ENCODE results near the gene BTLA.
"Not testable (repeated sequence)": the region's sequence is repeated elsewhere in the genome, so short reads cannot be mapped to it uniquely, and the experiment has no call there.

The BTLA gene

GRCh38 chr3:112491373-112491772 lies 7.9 kb downstream of the BTLA start:
- no peak for DNase-seq (ENCODE audit: low spot score)

GRCh38 chr3:112489674-112490479 lies 9.4 kb downstream of the BTLA start:
- DNase-seq (ENCODE audit: low spot score) = no peak

DNA sequence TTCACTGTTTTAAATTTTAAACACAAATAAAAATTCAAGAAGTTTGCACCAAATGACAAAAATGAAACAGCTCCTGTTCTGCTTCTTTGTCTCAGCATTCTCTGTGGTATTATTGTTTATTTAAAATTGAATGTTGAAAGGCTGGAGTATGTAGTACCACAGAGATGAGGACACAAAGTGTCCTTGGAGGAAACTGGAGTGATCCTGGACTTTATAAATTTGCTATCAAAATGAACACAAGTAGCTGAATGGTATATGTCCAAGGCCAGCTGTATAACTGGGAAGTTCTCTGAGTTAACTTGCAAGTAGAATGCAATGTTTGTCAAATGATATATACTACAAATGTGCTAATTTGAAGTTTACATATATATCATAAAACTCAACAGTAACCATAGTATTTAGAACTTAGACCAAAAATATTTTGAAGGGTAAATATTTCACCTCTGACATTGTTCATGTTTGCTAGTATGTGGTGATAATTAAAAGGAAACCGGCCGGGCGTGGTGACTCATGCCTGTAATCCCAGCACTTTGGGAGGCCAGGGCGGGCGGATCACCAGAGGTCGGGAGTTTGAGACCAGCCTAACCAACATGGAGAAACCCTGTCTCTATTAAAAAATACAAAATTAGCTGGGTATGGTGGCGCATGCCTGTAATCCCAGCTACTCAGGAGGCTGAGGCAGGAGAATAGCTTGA lies 12.3 kb downstream of the BTLA start:
- DNase-seq (ENCODE audit: low spot score) = no peak

DNA sequence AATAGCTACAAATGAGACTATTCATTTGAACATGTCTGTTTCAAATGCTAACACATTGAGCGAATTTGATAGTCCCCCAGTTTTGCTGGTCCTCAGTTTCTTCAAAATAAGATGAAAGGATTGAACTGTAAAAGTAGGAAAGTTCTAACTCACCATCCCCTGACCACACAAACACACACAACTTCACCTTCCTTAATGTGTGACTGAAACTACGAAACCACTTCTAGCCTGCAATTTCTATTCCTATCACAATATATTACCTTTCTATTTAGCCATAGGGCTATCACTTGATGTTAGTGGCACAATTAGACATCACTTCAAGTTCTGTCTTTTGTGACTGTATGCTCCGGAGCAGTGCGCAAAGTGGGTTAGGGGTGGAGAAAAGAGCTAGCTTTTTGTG lies 14.9 kb downstream of the BTLA start:
- no peak for DNase-seq (ENCODE audit: low spot score)

- DNase-seq (ENCODE audit: low spot score) = no peak
Measured at GRCh38 chr3:112482675-112483074, 16.6 kb downstream of the BTLA start.

GRCh38 chr3:112481302-112481721 lies 18.0 kb downstream of the BTLA start:
- DNase-seq (ENCODE audit: low spot score) = no peak

DNA sequence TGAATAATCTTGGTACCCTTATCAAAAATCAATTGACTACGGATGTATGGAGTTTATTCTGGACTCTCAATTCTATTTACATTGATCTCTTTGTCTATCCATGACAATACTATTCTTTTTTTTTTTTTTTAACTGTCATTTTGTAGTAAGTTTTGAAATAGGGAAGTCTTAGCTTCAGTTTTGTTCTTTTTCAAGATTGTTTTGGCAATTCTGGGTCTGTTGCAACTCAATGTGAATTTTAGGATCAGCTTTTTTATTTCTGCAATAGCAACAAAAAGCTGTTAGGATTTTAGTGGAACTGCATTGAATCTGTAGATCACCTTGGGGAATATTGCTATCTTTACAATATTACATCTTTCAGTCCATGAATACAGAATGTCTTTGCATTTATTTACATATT lies 21.4 kb downstream of the BTLA start:
- DNase-seq (ENCODE audit: low spot score) = no peak

- no peak for DNase-seq (ENCODE audit: low spot score)
Measured at GRCh38 chr3:112476346-112476745, 22.9 kb downstream of the BTLA start.

GRCh38 chr3:112474796-112475195 lies 24.5 kb downstream of the BTLA start:
- no peak for DNase-seq (ENCODE audit: low spot score)

DNA sequence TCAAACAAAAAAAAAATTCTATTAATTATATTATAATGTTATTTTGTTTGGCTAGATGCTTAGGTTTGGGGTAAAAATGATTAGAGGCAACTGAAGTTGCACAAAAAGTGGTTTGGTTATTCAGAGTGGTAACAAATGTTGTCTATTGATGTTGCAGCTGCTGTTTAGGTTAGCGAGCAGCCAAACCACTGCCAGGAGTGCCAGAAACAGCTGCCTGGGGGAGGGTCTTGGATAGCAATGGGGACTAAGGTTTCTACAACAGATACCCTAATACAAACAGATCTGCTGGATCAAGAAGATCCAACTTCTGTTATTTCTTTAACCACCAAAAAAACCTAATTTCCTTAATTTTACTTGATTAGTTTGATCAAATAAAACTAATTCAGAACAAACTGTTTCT lies 26.6 kb downstream of the BTLA start:
- DNase-seq (ENCODE audit: low spot score) = no peak

DNA sequence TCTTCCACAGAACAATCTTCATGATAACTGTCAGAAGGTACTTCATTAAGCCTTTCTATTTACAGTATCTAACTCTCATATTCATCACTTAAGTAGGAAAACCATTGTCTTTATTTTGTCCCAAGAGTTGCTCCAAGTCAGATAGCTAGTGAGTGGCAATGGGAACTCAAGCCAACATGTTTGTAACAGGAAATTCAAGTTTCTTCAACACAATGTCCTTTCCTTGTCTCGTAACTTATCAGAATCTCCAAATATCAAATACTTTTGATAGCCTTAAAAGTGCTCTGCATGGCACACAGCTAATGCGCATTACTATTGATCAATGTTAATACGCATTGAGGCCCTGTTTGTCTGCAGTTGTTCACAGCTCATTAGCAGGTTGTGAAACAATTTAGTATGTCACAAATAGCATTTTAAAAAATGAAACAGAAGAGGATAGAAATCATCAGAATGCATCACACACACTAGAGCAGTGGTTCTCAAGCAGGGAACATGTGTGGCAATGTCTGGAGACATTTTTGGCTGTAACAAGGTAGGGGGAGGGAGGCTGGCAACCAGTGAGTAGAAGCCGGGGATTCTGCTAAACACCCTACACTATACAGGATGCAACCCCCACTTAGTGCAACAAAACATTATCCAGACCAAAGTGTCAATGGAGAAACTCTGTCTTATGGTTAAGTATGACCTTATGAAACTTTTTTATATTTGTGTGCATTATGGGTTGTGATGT lies 27.5 kb downstream of the BTLA start:
- no peak for DNase-seq (ENCODE audit: low spot score)

DNA sequence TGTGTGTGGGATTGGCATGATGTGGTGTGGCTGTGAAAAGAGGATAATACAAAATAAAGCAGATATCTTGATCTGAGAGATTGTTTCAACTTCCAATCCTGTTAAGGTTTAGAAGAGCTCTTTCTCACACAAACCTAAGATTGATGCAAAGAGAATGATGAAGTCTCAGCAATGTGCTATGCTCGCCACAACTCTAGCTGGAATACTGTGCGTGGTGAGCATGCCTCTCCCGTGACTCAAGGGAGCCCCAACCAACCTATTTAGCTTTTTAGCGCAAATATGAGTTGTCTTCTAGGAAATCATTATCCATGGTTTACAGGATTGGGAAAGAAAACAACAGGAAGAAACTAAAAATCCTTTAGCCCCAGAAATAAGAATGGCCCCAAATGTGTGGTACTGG lies 28.5 kb downstream of the BTLA start:
- DNase-seq (ENCODE audit: low spot score) = no peak

DNA sequence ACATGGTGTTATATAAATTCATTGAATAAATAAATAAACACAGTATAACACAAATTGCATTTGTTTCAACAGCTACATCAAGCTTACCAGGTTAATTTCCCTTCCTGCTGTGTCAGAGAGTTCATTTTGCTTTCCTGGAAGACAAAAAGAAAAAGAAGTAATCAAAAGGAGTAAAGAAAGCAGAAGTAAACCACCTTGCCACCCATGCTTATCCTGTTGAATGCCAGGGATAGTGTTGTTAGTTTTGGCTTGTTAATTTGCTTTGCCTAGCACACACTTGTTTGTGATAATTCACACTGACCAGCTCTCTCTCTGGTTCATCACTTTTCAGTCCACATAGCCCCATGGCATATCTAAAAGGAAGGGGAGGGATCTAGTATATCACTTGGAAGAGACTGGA lies 29.6 kb downstream of the BTLA start:
- no peak for DNase-seq (ENCODE audit: low spot score)

GRCh38 chr3:112467539-112467938 lies 31.7 kb downstream of the BTLA start:
- no peak for DNase-seq (ENCODE audit: low spot score)

DNA sequence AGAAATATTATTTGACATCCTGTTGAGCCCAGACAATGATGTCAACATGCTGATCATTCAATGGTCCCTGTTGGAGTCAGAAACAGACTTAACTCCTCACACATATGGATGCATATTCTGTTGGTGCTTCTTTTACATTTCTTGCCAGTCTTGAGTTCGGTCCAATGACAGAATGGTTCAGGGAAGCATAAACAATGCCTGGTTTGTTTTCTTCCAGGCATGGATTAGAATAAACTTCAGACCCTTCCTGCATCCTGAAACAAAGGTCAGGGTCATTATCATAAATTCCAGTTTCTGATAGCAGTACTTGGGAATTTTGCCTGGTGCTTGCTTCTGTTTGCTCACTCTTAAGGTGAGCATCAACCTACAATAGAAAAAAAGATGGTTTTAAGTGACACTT lies 33.3 kb downstream of the BTLA start:
- no peak for DNase-seq (ENCODE audit: low spot score)

DNA sequence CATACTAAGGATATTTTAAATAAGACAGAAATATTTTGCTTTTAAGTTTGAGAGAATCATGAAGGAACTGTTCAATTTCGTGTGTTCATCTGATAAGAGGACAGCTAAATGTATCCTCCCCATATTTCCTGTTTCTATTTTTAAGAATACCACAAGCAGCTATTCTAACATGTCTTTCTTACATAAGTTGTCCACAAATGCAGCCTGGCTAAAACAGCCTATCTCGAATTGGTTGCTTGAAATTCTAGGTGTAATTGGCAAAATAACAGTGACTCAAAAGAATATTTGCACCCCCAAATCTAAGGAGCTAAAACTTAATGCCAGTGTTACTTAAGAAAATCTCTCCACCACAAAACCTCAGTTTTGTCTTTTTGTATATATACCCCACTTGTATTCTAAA lies 35.0 kb downstream of the BTLA start:
- DNase-seq (ENCODE audit: low spot score) = no peak

DNA sequence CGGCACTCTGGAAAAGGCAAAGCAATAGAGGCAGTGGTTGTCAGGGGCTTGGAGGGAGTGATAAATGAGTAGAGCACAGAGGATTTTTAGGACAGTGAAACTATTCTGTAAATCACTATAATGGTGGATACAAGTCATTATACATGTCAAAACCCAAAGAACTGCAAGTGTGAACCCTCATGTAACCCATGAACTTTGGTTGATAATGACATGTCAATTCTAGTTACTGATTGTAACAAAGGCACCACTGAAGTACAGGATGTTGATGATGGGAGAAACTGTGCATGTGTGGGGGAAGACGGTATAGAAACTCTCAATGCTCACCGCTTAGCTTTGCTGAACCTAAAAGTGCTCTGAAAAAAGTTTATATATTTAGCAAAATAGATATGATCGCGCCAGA lies 36.0 kb downstream of the BTLA start:
- DNase-seq (ENCODE audit: low spot score) = no peak

- DNase-seq (ENCODE audit: low spot score) = not testable (repeated sequence)
Measured at GRCh38 chr3:112461787-112462186, 37.5 kb downstream of the BTLA start.

DNA sequence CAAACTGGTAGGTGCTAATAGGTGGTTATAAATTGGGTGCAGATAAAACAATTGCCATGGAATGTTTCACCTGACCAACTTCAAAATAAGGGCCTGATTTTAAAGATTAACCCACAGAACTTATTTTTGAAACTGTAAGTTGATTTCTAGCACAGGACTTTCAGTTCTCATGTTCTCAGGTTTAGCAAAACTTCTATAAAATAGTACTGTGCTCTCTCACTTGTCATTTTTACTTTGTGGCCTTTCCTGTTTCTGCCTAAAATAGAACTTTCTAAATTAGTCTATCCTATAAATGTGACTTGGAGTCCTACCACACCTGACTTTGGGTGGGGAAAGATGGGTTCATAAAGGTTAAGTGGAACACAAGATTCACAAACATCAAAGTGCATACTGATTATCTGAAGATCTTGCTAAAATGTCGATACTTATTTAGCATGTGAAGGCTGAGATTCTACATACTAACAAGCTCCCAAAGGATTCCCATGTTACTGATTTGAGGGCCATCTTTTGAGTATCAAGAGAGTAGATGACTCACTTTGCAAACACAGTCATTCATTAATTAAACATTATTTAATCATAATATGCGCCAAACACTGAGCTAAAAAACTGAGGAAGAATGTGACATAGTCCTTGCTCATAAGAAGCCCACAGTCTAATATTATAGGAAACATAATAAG lies 38.6 kb downstream of the BTLA start:
- DNase-seq (ENCODE audit: low spot score) = no peak

- no peak for DNase-seq (ENCODE audit: low spot score)
Measured at GRCh38 chr3:112459750-112460149, 39.5 kb downstream of the BTLA start.

GRCh38 chr3:112456147-112456546 lies 43.1 kb downstream of the BTLA start:
- DNase-seq (ENCODE audit: low spot score) = no peak

GRCh38 chr3:112448939-112449338 lies 50.3 kb downstream of the BTLA start:
- DNase-seq (ENCODE audit: low spot score) = no peak
